Hair follicular keratinocyte (primary cell): ENCODE measurements around the gene CCND3. TPM values are rescaled to one million over a fixed set of nuclear protein-coding genes. Genes with fewer than 3 reads are reported as not detected.

Experiments used
- total RNA-seq: library from RNA; depleted of rRNA; stranded (reverse); fragments of >200 nt; gene quantifications from 2 replicates; pipeline ENCODE4 v1.2.3, GENCODE V29; 2015

CCND3 gene
- 56.8 and 66.6 TPM in 2 replicates for total RNA-seq

DNA sequence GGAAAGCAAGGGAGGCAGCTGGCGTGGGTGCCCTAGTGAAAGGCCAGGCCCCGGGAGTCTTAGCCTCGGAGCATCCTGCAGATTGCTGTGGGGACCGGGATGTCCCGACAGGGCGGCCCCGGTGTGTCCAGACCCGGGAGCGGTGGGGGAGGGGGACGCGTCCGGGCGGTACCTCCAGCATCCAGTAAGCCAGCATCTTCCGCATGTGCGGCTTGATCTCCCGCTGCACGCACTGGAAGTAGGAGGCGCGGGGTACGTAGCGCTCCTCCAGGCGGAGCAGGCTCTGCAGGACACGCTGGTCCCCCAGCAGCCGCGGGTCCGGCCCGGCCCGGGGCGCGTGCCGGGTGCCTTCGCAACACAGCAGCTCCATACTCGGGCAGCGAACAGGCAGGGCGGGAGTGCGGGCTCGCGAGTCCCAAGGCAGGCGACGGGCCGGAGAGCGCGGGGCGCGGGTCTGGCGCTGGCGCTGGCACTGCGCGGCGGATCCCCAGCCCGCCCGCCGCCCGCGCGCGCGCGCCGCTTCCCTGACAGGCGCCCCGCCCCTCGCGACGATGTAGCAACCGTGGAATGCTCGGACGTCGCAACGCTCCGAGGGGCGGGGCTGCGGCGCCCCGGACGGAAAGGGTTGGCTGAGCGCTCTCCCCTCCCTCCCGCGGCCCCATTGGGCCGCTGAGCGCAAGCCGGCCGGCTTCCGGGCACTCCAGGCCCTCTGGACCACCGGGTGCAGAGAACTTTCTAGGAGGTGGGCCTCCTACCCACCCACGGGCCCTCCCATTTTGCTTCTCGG is at the start of gene CCND3:
TSS of gene CCND3 (minus strand) at position 529 of the 787 bp plus-strand sequence. CDS start at position 370, 159 bp downstream.

DNA sequence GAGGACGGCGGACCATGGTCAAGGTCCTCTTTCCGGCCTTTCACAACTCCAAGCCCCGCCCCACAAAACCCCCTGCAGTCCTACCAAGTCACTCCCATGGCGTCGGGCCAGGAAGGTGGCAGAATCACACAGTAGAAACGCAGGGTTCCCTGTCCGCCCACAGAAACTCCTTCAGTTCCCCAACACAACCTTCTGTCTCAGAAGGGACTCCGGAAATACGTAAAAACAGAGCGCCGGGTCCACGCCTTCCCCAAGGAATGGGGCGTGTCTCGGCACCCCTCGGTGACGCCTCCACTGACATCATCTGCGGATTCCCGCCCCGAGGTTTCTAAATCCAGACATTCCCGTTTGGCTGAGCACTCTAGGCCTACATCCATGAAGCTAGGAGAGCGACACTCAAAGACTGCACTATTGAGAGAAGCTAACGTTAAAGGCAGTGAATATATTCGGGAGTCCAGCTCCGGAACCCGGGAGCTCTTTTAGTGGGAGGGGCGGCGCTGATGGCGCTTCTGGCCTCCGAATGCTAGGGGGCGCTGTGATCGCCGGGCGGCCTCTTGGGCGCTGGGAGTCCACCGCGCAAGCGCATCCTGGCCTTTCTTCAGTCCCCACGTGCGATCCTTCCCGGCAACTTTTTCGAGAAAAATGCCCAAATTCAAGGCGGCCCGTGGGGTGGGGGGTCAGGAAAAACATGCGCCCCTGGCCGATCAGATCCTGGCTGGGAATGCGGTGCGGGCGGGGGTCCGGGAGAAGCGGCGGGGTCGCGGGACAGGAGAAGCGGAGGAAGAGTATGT is 20.5 kb downstream of the CCND3 start, which contains the start of the genes BYSL and MED20:
TSS of gene BYSL (plus strand) at position 579 of the 791 bp plus-strand sequence. CDS start at position 643, 64 bp downstream.
TSS of gene MED20 (minus strand) at position 219 of the 791 bp plus-strand sequence. CDS start at position 98, 121 bp downstream.

DNA sequence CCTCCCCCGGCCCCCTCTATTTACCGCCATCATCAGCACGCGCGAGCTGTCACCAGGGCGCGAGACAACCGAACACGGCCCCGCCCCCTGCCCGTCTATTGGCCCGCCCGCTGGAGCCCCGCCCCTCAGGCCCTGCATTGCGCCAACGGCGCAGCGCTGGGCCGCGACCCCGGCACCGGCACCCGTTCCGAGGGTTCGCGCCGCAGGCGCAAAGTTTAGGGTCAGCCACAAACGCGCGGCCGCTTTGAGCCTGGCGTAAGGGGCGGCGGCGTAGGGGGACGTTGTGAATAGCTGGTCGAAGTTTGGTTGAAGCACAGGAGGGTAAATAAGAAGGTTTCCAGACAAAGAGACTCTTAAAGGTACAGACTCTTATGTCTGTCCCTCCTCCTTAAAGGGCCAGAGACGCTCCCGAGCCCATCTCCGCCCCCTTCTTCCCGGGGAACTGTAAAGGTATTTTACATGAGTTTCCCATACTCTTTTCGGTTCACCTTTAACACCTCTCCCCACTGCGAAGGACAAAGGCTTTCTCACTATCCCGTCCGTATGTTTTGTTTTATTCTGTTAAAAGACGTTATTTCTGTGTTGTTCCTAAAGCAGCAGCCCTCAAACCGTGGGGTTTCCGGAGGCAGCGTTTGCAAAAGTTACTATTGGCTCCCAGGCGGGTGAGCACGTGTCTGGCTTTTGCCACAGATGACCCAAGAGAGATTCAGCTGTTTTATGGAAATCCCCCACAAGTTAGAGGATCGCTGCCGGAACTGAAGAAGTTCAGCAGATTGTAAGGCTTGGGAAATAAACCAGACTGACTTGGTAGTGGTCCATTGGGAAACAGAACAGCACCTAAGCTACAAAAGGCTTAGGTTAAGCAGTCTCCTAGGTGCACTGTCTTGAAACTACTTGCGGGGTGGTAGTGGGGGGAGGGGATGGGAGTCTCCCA is 46.0 kb downstream of the CCND3 start, which contains the start of gene USP49:
TSS of gene USP49 (minus strand) at position 76 of the 934 bp plus-strand sequence. CDS start 88,392 bp downstream, outside the sequence.

Other genes starting within 250 kb of the CCND3 start
- gene TFEB, start 206.2 kb downstream of the CCND3 start, total RNA-seq = 8.0 and 15.1 TPM in 2 replicates
- not detected in 2 replicates for gene PGC, start 194.4 kb downstream of the CCND3 start, total RNA-seq
- gene FRS3, start 161.9 kb downstream of the CCND3 start, total RNA-seq = 1.6 and 5.5 TPM in 2 replicates
- 1.3 and 1.4 TPM in 2 replicates for gene PRICKLE4, start 161.0 kb downstream of the CCND3 start, total RNA-seq
- gene TOMM6, start 154.1 kb downstream of the CCND3 start, total RNA-seq = 127 and 308 TPM in 2 replicates
- 0.30 and 0.70 TPM in 2 replicates for gene USP49, start 46.4 kb downstream of the CCND3 start, total RNA-seq
- 16.5 TPM in 2 replicates for gene MED20, start 20.7 kb downstream of the CCND3 start, total RNA-seq
- 9.1 and 13.4 TPM in 2 replicates for gene BYSL, start 20.3 kb downstream of the CCND3 start, total RNA-seq
- gene TAF8, start 108.7 kb upstream of the CCND3 start, total RNA-seq = 15.1 and 19.1 TPM in 2 replicates
- 16.9 and 17.4 TPM in 2 replicates for gene C6orf132, start 200.8 kb upstream of the CCND3 start, total RNA-seq
- 0.11 and 0.16 TPM in 2 replicates for gene GUCA1A, start 231.6 kb upstream of the CCND3 start, total RNA-seq